ENCODE results near the gene MYO1A. TPM values are rescaled to one million over a fixed set of nuclear protein-coding genes. Genes with fewer than 3 reads are reported as not detected.
A peak's percentile ranks its signal among the peaks of the same experiment; 100 is the strongest.

The MYO1A gene
- total RNA-seq, 4 donors from 2014 or later = 0.56 to 1.2 TPM; not detected in 2

GRCh38 chr12:57046086-57046791 lies 3.7 kb downstream of the MYO1A start:
- H3K9me3 ChIP-seq = no peaks in the 10 kb centered on the region
- H3K4me3 ChIP-seq = no peak overlapping the region
- H3K27me3 ChIP-seq = peaks cover 0 to 16% (median 4%) of the 10 kb centered on the region in 3 donors
- ATAC-seq (peak in 1 of 2 donors; percentile 36), DNase-seq (no peak)
- H3K27ac ChIP-seq = no peak overlapping the region
- intact Hi-C loops (cut with DNase I; ENCODE audit: low total_unique reads) (no loop called here), in situ Hi-C loops (cut with MboI; ENCODE audit: low sequenced_read_pairs in 4 of 4) (no loop called here)
- no peaks in the 10 kb centered on the region for H3K36me3 ChIP-seq
- no peak for TF ChIP-seq CTCF (IDR thresholded peaks at IDR 0.05 in 4 of 5, conservative IDR thresholded peaks at IDR 0.05 in 1 of 5)
- no peak for TF ChIP-seq POLR2A (IDR thresholded peaks at IDR 0.05)
- no peaks in the 10 kb centered on the region for H3K4me1 ChIP-seq

- H3K36me3 ChIP-seq = no peaks in the 10 kb centered on the region
- no peak for DNase-seq
- TF ChIP-seq CTCF (IDR thresholded peaks at IDR 0.05 in 4 of 5, conservative IDR thresholded peaks at IDR 0.05 in 1 of 5) = no peak
- no peak for TF ChIP-seq POLR2A (IDR thresholded peaks at IDR 0.05)
- intact Hi-C loops (cut with DNase I; ENCODE audit: low total_unique reads) (no loop called here), in situ Hi-C loops (cut with MboI; ENCODE audit: low sequenced_read_pairs in 4 of 4) (no loop called here)
- no peak overlapping the region for H3K27ac ChIP-seq
- no peaks in the 10 kb centered on the region for H3K9me3 ChIP-seq
- peaks cover 0 to 16% (median 4%) of the 10 kb centered on the region in 3 donors for H3K27me3 ChIP-seq
- ATAC-seq = no peak
- no peaks in the 10 kb centered on the region for H3K4me1 ChIP-seq
- H3K4me3 ChIP-seq = no peak overlapping the region
Observed at GRCh38 chr12:57044889-57045288, 5.0 kb downstream of the MYO1A start.

GRCh38 chr12:57044468-57044867 lies 5.5 kb downstream of the MYO1A start:
- peaks cover 0 to 16% (median 4%) of the 10 kb centered on the region in 3 donors for H3K27me3 ChIP-seq
- no peaks in the 10 kb centered on the region for H3K4me1 ChIP-seq
- H3K27ac ChIP-seq = no peak overlapping the region
- TF ChIP-seq POLR2A (IDR thresholded peaks at IDR 0.05) (no peak), CTCF (IDR thresholded peaks at IDR 0.05 in 4 of 5, conservative IDR thresholded peaks at IDR 0.05 in 1 of 5) (no peak)
- ATAC-seq = no peak
- DNase-seq = no peak
- H3K9me3 ChIP-seq = no peaks in the 10 kb centered on the region
- no peak overlapping the region for H3K4me3 ChIP-seq
- intact Hi-C loops (cut with DNase I; ENCODE audit: low total_unique reads) (no loop called here), in situ Hi-C loops (cut with MboI; ENCODE audit: low sequenced_read_pairs in 4 of 4) (no loop called here)
- H3K36me3 ChIP-seq = no peaks in the 10 kb centered on the region

- Histone ChIP-seq H3K9me3 (no peaks in the 10 kb centered on the region), H3K4me1 (no peaks in the 10 kb centered on the region), H3K27ac (no peak overlapping the region), H3K27me3 (peaks cover 0 to 16% (median 4%) of the 10 kb centered on the region in 3 donors), H3K4me3 (no peak overlapping the region), H3K36me3 (no peaks in the 10 kb centered on the region)
- DNase-seq (no peak), ATAC-seq (no peak)
- intact Hi-C loops (cut with DNase I; ENCODE audit: low total_unique reads) = no loop called here
- in situ Hi-C loops (cut with MboI; ENCODE audit: low sequenced_read_pairs in 4 of 4) = no loop called here
- no peak for TF ChIP-seq POLR2A (IDR thresholded peaks at IDR 0.05)
- no peak for TF ChIP-seq CTCF (IDR thresholded peaks at IDR 0.05 in 4 of 5, conservative IDR thresholded peaks at IDR 0.05 in 1 of 5)
Observed at GRCh38 chr12:57042695-57043094, 7.2 kb downstream of the MYO1A start.

All from gastrocnemius medialis (tissue), 4 donors.